C4-2B (cell line): ENCODE data around the gene PUM2.

Experiments
- CTCF ChIP-seq: fragments of 450-650 bp; conservative IDR thresholded peaks from 2 replicates; pipeline ENCODE4 v1.5.1; 2017; ENCODE audit warnings: mild to moderate bottlenecking
- ZFX ChIP-seq: fragments of 450-650 bp; IDR thresholded peaks from 2 replicates; pipeline ENCODE4 v1.6.1; 2017

GRCh38 chr2:20213651-20214565, 136.7 kb downstream of the PUM2 start:
- TF ChIP-seq CTCF (no peak), ZFX (no peak)
